Loucy (cell line): ENCODE results near the gene FAM167B.

Experiments
- H2AFZ ChIP-seq: fragments of 200-600 bp; sonication (generic); 2 replicates; pipeline ENCODE4 v1.6.0; 2016; ENCODE audit warnings: antibody characterized with exemption, mild to moderate bottlenecking, low read length, moderate library complexity
- H3F3A ChIP-seq: fragments of 200-600 bp; 2 replicates; pipeline ENCODE4 v1.6.0; 2016; ENCODE audit warnings: antibody characterized with exemption, low read depth, mild to moderate bottlenecking
- H3K27me3 ChIP-seq: fragments of 200-600 bp; sonication (generic); 2 replicates; pipeline ENCODE4 v1.6.1; 2014; ENCODE audit warnings: low read length, mild to moderate bottlenecking; ENCODE audit not compliant: insufficient read depth, poor library complexity, severe bottlenecking
- H3K36me3 ChIP-seq: fragments of 200-600 bp; sonication (generic); 2 replicates; pipeline ENCODE4 v1.6.1; 2016; ENCODE audit warnings: low read length; ENCODE audit not compliant: insufficient read depth
- H3K4me1 ChIP-seq: fragments of 200-600 bp; sonication (generic); 2 replicates; pipeline ENCODE4 v1.5.1; 2014; ENCODE audit warnings: low read length, mild to moderate bottlenecking; ENCODE audit not compliant: insufficient read depth, poor library complexity, severe bottlenecking
- H3K4me2 ChIP-seq: fragments of 200-600 bp; sonication (generic); 2 replicates; pipeline ENCODE4 v1.6.0; 2014; ENCODE audit warnings: antibody characterized with exemption, low read length, low read depth, mild to moderate bottlenecking; ENCODE audit not compliant: poor library complexity, severe bottlenecking
- H3K4me3 ChIP-seq: fragments of 200-600 bp; sonication (generic); 2 replicates; pipeline ENCODE4 v1.5.1; 2014; ENCODE audit warnings: low read length, mild to moderate bottlenecking, mixed read lengths; ENCODE audit not compliant: poor library complexity, severe bottlenecking
- H3K79me2 ChIP-seq: fragments of 200-600 bp; sonication (generic); 2 replicates; pipeline ENCODE4 v1.6.1; 2014; ENCODE audit warnings: low read length; ENCODE audit not compliant: insufficient read depth
- H3K9ac ChIP-seq: fragments of 200-600 bp; sonication (generic); 2 replicates; pipeline ENCODE4 v1.6.0; 2014; ENCODE audit warnings: mild to moderate bottlenecking, low read depth, low read length, moderate library complexity; ENCODE audit not compliant: poor library complexity, severe bottlenecking
- H3K9me2 ChIP-seq: fragments of 200-600 bp; sonication (generic); replicated peaks from 2 replicates; pipeline ENCODE4 v1.6.1; 2016; ENCODE audit warnings: low read depth, low read length, mixed read lengths
- H3K9me3 ChIP-seq: fragments of 200-600 bp; sonication (generic); 2 replicates; pipeline ENCODE4 v1.6.1; 2014; ENCODE audit warnings: mild to moderate bottlenecking, antibody characterized with exemption, low read length, low read depth; ENCODE audit not compliant: insufficient read depth
- H4K20me1 ChIP-seq: fragments of 200-600 bp; sonication (generic); 2 replicates; pipeline ENCODE4 v1.6.0; 2014; ENCODE audit warnings: antibody characterized with exemption, low read length, mild to moderate bottlenecking; ENCODE audit not compliant: insufficient read depth, poor library complexity, severe bottlenecking
- EZH2phosphoT487 ChIP-seq: fragments of 200-600 bp; IDR thresholded peaks from 2 replicates; pipeline ENCODE4 v1.6.1; 2018; ENCODE audit warnings: antibody characterized with exemption, mild to moderate bottlenecking, moderate library complexity, borderline replicate concordance
- TF ChIP-seq, protein P1 (sequence below): fragments of 200-600 bp; sonication (generic); conservative IDR thresholded peaks from 2 replicates; pipeline ENCODE4 v1.5.1; 2014; ENCODE audit warnings: mild to moderate bottlenecking, antibody characterized with exemption, low read length

Gene FAM167B

DNA sequence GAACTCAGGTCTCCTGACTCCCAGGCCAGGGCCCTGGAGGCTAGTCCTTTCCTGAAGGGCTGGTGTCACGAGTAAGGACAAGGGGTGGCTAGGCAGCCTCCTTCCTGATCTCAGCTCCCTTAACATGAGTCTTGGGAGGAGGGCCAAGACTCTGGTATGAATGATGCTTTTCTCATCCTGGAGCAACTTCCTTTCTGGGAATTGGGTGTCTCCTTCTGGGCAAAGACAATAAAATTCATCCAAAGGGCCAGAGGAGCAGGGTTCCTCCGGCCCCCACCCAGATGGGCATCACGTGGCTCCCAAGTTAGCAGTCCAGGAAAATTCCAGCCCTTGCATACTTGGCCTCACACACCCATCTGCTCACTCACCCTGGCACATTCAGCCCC, at the start of gene FAM167B:
Gene FAM167B, plus strand, starts transcription at position 335 of the 386 bp plus-strand sequence. CDS start 200 bp downstream, outside the sequence.
- peak within 1 kb of the TSS; percentile 99 for H3K4me2 ChIP-seq
- H3K36me3 ChIP-seq = no peaks in the 10 kb centered on the region
- no peaks in the 10 kb centered on the region for H3K27me3 ChIP-seq
- no peak within 1 kb of the TSS for H3K4me3 ChIP-seq
- no peaks in the 10 kb centered on the region for H3K9me3 ChIP-seq
- peaks cover 40% of the 10 kb centered on the region for H3K4me1 ChIP-seq
- H4K20me1 ChIP-seq = no peaks in the 10 kb centered on the region
- TF ChIP-seq EZH2phosphoT487 = no peak
- TF ChIP-seq, protein P1, sequence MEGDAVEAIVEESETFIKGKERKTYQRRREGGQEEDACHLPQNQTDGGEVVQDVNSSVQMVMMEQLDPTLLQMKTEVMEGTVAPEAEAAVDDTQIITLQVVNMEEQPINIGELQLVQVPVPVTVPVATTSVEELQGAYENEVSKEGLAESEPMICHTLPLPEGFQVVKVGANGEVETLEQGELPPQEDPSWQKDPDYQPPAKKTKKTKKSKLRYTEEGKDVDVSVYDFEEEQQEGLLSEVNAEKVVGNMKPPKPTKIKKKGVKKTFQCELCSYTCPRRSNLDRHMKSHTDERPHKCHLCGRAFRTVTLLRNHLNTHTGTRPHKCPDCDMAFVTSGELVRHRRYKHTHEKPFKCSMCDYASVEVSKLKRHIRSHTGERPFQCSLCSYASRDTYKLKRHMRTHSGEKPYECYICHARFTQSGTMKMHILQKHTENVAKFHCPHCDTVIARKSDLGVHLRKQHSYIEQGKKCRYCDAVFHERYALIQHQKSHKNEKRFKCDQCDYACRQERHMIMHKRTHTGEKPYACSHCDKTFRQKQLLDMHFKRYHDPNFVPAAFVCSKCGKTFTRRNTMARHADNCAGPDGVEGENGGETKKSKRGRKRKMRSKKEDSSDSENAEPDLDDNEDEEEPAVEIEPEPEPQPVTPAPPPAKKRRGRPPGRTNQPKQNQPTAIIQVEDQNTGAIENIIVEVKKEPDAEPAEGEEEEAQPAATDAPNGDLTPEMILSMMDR = no peak
- H3K9ac ChIP-seq = peak within 1 kb of the TSS; percentile 95
- H3K79me2 ChIP-seq = peaks cover 9% of the 10 kb centered on the region
- peak within 1 kb of the TSS; percentile 70; the same call in 1 of the 2 replicates for H2AFZ ChIP-seq
- H3K9me2 ChIP-seq = no peaks in the 10 kb centered on the region
- H3F3A ChIP-seq = peaks cover 6% of the 10 kb centered on the region; the same call in 1 of the 2 replicates

DNA sequence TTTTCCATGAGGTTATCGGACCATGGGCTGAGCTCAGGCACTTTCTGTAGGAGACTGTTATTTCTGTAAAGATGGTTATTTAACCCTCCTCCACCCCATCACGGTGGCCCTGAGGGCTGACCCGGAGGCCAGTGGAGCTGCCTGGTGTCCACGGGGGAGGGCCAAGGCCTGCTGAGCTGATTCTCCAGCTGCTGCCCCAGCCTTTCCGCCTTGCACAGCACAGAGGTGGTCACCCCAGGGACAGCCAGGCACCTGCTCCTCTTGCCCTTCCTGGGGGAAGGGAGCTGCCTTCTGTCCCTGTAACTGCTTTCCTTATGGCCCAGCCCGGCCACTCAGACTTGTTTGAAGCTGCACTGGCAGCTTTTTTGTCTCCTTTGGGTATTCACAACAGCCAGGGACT, 49.2 kb upstream of the FAM167B start:
- H3K79me2 ChIP-seq = peaks cover 11% of the 10 kb centered on the region; the same call in 1 of the 2 replicates
- TF ChIP-seq, protein P1 = no peak
- TF ChIP-seq EZH2phosphoT487 = no peak
- H2AFZ ChIP-seq = no peak overlapping the region
- H3K36me3 ChIP-seq = peaks cover 38% of the 10 kb centered on the region; the same call in 1 of the 2 replicates
- peaks cover 7% of the 10 kb centered on the region; the same call in 1 of the 2 replicates for H3F3A ChIP-seq
- no peak overlapping the region for H3K9ac ChIP-seq
- peaks cover 46% of the 10 kb centered on the region for H4K20me1 ChIP-seq
- peaks cover 50% of the 10 kb centered on the region for H3K4me1 ChIP-seq
- no peaks in the 10 kb centered on the region for H3K9me2 ChIP-seq
- no peak overlapping the region for H3K4me2 ChIP-seq
- no peaks in the 10 kb centered on the region for H3K9me3 ChIP-seq
- H3K27me3 ChIP-seq = no peaks in the 10 kb centered on the region
- no peak overlapping the region for H3K4me3 ChIP-seq

DNA sequence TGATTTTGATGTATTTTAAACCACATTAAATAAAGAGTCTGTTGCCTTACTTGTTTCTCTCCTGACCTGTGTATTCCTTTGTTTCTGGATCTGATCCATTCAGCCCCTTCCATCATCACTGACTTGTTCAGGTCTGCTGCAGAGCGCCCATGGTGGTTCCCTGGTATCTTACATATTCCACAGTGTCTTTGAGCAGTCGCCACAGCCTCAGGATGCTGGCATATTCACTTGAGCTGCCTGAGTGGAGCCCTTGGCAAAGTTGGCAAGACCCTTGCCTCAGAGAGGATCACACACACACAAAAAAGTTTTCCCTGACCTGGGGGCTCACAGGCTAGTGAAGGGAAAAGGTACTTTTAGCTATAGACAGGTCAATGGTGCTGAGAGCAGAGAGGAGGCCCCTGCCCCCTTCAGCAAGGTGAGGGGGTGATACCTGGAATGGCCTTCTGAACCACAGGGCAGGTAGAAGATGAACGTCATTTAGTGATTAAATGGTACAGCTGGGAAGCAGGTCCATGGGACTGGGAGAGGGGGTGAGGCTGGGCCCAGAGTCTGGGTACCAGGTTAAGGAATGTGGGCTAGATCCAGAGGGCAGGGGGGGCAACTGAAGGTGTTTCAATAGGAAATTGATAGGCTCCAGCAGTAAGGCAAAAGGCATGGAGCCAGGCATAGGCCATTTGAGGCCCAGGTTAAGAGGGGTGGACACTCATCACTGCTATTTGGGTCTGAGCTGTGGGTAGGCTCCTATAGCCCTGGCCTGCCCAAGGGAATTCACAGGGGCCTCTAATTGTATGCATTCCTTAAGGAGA, 48.6 kb upstream of the FAM167B start:
- Histone ChIP-seq H3K9me2 (no peaks in the 10 kb centered on the region), H3K4me3 (no peak overlapping the region), H4K20me1 (peaks cover 42% of the 10 kb centered on the region), H3K36me3 (peaks cover 32% of the 10 kb centered on the region; the same call in 1 of the 2 replicates), H3K79me2 (peaks cover 11% of the 10 kb centered on the region; the same call in 1 of the 2 replicates), H3F3A (peaks cover 7% of the 10 kb centered on the region; the same call in 1 of the 2 replicates), H3K4me2 (no peak overlapping the region), H3K4me1 (peaks cover 53% of the 10 kb centered on the region), H3K27me3 (no peaks in the 10 kb centered on the region), H3K9ac (no peak overlapping the region), H3K9me3 (no peaks in the 10 kb centered on the region), H2AFZ (no peak overlapping the region)
- TF ChIP-seq, protein P1 = no peak
- no peak for TF ChIP-seq EZH2phosphoT487
